ENCODE results near the gene SETD2. TPM values are rescaled to one million over a fixed set of nuclear protein-coding genes. Genes with fewer than 3 reads are reported as not detected.

SETD2 gene
- total and polyA plus RNA-seq, 9 of the 15 experiments (the other 6 are each of a cell fraction or from before 2014, with no cell fraction given): 8.2 to 44.0 (median 33.6) TPM

DNA sequence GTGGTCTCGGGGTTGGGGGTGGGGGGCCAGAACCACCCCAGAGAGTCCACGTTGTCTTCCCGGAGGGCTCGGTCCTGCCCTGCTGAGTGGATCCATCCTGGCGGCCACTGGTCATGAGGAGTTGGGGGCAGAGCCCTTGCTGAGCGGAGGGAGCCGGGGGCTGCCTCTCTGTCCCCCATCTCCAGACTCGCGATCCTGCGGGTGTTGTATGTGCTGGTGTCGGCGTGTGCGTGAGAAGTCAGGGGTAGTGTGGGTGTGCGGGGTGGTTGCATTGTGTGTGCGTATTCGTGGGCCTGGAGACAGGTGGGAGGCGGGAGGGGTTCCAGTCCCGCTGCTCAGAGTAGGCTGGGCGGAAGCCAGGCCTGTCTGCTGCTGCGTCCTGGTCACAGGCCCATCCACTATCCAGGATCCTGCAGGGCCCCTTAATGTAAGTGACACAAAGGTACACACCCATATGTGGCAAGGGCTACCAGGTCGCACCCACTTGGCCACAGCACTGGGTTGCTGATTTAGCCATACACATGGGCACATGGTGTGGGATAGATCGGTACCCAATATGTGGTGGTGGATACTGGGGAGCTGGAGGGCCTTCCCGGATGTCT lies 153.7 kb downstream of the SETD2 start:
- H3K9me1 ChIP-seq (ENCODE audit: control insufficient read depth, insufficient read depth, low read length): no peaks in the 10 kb centered on the region
- BruUV-seq (replicated peaks): no TSS peak
- H3K27me3 ChIP-seq (ENCODE audit: control insufficient read depth in 2 of 2, insufficient read depth in 2 of 2, low read length in 2 of 2): no peaks in the 10 kb centered on the region
- WGBS (ENCODE audit: insufficient coverage, low coverage, missing lambda C conversion rate): 94% methylated on average over 21 of the region's 23 CpGs
- H3K4me1 ChIP-seq (replicated peaks in 1 of 2; ENCODE audit: control insufficient read depth in 2 of 2, insufficient read depth in 2 of 2, low read length in 2 of 2): peaks cover 0 to 9% of the 10 kb centered on the region in 2 experiments; a peak in 1 of 5 replicates
- H3K79me2 ChIP-seq (ENCODE audit: control insufficient read depth, insufficient read depth, low read length): no peaks in the 10 kb centered on the region
- H2AFZ ChIP-seq (ENCODE audit: low read depth, low read length): no peak overlapping the region
- H3K4me3 ChIP-seq: no peak overlapping the region
- in situ Hi-C loops (cut with MboI): no loop called here
- H4K20me1 ChIP-seq (replicated peaks; ENCODE audit: control insufficient read depth, insufficient read depth, low read length): no peaks in the 10 kb centered on the region
- ChIA-PET CTCF (ENCODE audit: low intra/inter-chr PET ratio) (no interaction called here), POLR2A (interaction anchor here (0.6 to 0.7 kb wide), 5 partner anchors 23 to 610 kb away, joined by 3 read pairs; no protein-coding TSS in a partner anchor)
- DNase-seq (ENCODE audit: extremely low read depth in 1 of 4, low spot score in 3 of 4): no peak
- intact Hi-C loops (cut with micrococcal nuclease): loop anchor here (10.0 kb wide), 2 partner anchors 315 to 365 kb away; no protein-coding TSS in a partner anchor
- no peak overlapping the region for H3K4me2 ChIP-seq (ENCODE audit: insufficient read depth, low read length)
- no peak for ATAC-seq
- H3K27ac ChIP-seq (ENCODE audit: extremely low read depth, low read depth, low read length): no peak overlapping the region
- no peak overlapping the region for H3K9ac ChIP-seq (ENCODE audit: insufficient read depth in 1 of 2, low read depth in 2 of 2, low read length in 2 of 2)
- TF ChIP-seq ETV1 (tag; conservative IDR thresholded peaks at IDR 0.05; ENCODE audit: low read depth) (no peak), POLR2G (IDR thresholded peaks at IDR 0.05; ENCODE audit: low read depth, low read length) (peak; percentile 67), HLTF (IDR thresholded peaks at IDR 0.05) (no peak), RBBP5 (IDR thresholded peaks at IDR 0.05; ENCODE audit: borderline replicate concordance, insufficient read depth, low read length, poor library complexity, severe bottlenecking) (no peak), RBFOX2 (IDR thresholded peaks at IDR 0.05; ENCODE audit: low read depth, low read length) (0 out of 2 replicates have a peak, but pooled peaks have one; percentile 34)
- TF ChIP-seq, protein P1, sequence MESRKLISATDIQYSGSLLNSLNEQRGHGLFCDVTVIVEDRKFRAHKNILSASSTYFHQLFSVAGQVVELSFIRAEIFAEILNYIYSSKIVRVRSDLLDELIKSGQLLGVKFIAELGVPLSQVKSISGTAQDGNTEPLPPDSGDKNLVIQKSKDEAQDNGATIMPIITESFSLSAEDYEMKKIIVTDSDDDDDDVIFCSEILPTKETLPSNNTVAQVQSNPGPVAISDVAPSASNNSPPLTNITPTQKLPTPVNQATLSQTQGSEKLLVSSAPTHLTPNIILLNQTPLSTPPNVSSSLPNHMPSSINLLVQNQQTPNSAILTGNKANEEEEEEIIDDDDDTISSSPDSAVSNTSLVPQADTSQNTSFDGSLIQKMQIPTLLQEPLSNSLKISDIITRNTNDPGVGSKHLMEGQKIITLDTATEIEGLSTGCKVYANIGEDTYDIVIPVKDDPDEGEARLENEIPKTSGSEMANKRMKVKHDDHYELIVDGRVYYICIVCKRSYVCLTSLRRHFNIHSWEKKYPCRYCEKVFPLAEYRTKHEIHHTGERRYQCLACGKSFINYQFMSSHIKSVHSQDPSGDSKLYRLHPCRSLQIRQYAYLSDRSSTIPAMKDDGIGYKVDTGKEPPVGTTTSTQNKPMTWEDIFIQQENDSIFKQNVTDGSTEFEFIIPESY (CRISPR knock-in tag; IDR thresholded peaks at IDR 0.05): peak; percentile 60; the same call in 1 of the 2 replicates
- TF ChIP-seq, protein P2, sequence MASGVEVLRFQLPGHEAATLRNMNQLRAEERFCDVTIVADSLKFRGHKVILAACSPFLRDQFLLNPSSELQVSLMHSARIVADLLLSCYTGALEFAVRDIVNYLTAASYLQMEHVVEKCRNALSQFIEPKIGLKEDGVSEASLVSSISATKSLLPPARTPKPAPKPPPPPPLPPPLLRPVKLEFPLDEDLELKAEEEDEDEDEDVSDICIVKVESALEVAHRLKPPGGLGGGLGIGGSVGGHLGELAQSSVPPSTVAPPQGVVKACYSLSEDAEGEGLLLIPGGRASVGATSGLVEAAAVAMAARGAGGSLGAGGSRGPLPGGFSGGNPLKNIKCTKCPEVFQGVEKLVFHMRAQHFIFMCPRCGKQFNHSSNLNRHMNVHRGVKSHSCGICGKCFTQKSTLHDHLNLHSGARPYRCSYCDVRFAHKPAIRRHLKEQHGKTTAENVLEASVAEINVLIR (CRISPR knock-in tag; IDR thresholded peaks at IDR 0.05): no peak
- peaks cover 58% of the 10 kb centered on the region; the same call in 2 of the 3 replicates for H3K36me3 ChIP-seq (ENCODE audit: control insufficient read depth, insufficient read depth, low read length)
- no peak for FAIRE-seq
- no peaks in the 10 kb centered on the region for H3K9me3 ChIP-seq (replicated peaks; ENCODE audit: control insufficient read depth, insufficient read depth, low read depth, low read length)
